ENCODE data around the gene SGK1. TPM values are rescaled to one million over a fixed set of nuclear protein-coding genes. Genes with fewer than 3 reads are reported as not detected.

The SGK1 gene
- total RNA-seq, 2 donors from 2014 or later = 9.7 to 13.0 TPM

GRCh38 chr6:134122775-134123174 is 195.1 kb downstream of the SGK1 start:
- Histone ChIP-seq H3K9me3 (ENCODE audit: control insufficient read depth, low read length) (no peaks in the 10 kb centered on the region), H3K9ac (ENCODE audit: extremely low read depth, low read length, poor library complexity, severe bottlenecking) (no peak overlapping the region), H3K36me3 (ENCODE audit: control insufficient read depth, insufficient read depth, low read length) (no peaks in the 10 kb centered on the region), H3K4me1 (ENCODE audit: control insufficient read depth, insufficient read depth, low read length) (no peaks in the 10 kb centered on the region), H3K27ac (ENCODE audit: low read depth, low read length) (no peak overlapping the region), H3K4me3 (ENCODE audit: low read length) (no peak overlapping the region), H3K27me3 (ENCODE audit: control insufficient read depth, insufficient read depth, low read length, poor library complexity, severe bottlenecking) (no peaks in the 10 kb centered on the region)
- Mint-ChIP-seq H3K4me1 (peaks cover 4% of the 10 kb centered on the region), H3K36me3 (ENCODE audit: low read depth) (no peaks in the 10 kb centered on the region), H3K27ac (no peak overlapping the region), H3K9me3 (no peaks in the 10 kb centered on the region), H3K27me3 (ENCODE audit: insufficient read depth) (no peaks in the 10 kb centered on the region), H3K4me3 (no peak overlapping the region)
- no peak for TF ChIP-seq CTCF (conservative IDR thresholded peaks at IDR 0.05)
- WGBS, 2 experiments (ENCODE audit: insufficient coverage in 1 of 2, insufficient read length in 1 of 2) = 83 to 91% methylated on average over 1 of the region's 1 CpG
- DNase-seq = no peak

DNA sequence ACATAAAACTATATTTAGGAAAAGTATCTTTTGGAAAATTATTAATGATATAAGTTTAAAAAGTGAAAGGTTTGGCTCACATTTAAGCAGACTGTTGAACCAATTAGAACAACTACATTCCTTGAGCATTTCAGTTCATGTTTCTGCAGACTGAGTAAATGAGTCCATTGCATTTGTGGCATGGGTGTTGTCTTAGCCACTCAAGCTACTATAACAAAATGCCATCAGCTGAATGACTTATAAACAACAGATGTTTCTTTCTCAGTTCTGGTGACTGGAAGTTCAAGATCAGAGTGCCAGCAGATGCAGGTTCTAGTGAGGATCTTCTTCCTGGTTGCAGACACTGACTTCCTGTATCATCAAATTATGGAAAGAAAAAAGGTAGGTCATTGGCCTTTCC is 198.4 kb downstream of the SGK1 start:
- H3K4me1 Mint-ChIP-seq = peaks cover 4% of the 10 kb centered on the region
- Histone ChIP-seq H3K9ac (ENCODE audit: extremely low read depth, low read length, poor library complexity, severe bottlenecking) (no peak overlapping the region), H3K36me3 (ENCODE audit: control insufficient read depth, insufficient read depth, low read length) (no peaks in the 10 kb centered on the region), H3K27ac (ENCODE audit: low read depth, low read length) (no peak overlapping the region), H3K9me3 (ENCODE audit: control insufficient read depth, low read length) (no peaks in the 10 kb centered on the region), H3K27me3 (ENCODE audit: control insufficient read depth, insufficient read depth, low read length, poor library complexity, severe bottlenecking) (no peaks in the 10 kb centered on the region), H3K4me1 (ENCODE audit: control insufficient read depth, insufficient read depth, low read length) (no peaks in the 10 kb centered on the region), H3K4me3 (ENCODE audit: low read length) (no peak overlapping the region)
- no peak for DNase-seq
- H3K36me3 Mint-ChIP-seq (ENCODE audit: low read depth) = no peaks in the 10 kb centered on the region
- H3K9me3 Mint-ChIP-seq = no peaks in the 10 kb centered on the region
- H3K27ac Mint-ChIP-seq = no peak overlapping the region
- H3K4me3 Mint-ChIP-seq = no peak overlapping the region
- no peak for TF ChIP-seq CTCF (conservative IDR thresholded peaks at IDR 0.05)
- H3K27me3 Mint-ChIP-seq (ENCODE audit: insufficient read depth) = peaks cover 11% of the 10 kb centered on the region

All from endodermal cell (in vitro differentiated cells).